Natural killer cell (primary cell): ENCODE data around the gene MYLK. TPM values are rescaled to one million over a fixed set of nuclear protein-coding genes. Genes with fewer than 3 reads are reported as not detected.
"Not testable (repeated sequence)": the region's sequence is repeated elsewhere in the genome, so short reads cannot be mapped to it uniquely, and the experiment has no call there.

Experiments used
- ATAC-seq, 3 donors: fragments of 150-1000 bp in 2 of 3; fragments of 200-7000 bp in 1 of 3; cut with Tn5 transposase; 1 replicate in 1 of 3; 2 replicates in 2 of 3; pipeline ENCODE4 v1.10.0; 2021; ENCODE audit warnings: mild to moderate bottlenecking in 2 of 3, moderate library complexity in 2 of 3
- DNase-seq, 2 donors: peaks; one replicate each; pipeline versions ENCODE4 v3.0.0 to v3.0.0-alpha.2; 2013 to 2021; ENCODE audit warnings: mixed read lengths in 1 of 2
- H3K27ac ChIP-seq: one replicate; pipeline ENCODE4 v1.5.1; 2013; ENCODE audit warnings: mild to moderate bottlenecking, low read length
- H3K27me3 ChIP-seq: one replicate; pipeline ENCODE4 v1.6.1; 2013; ENCODE audit warnings: low read length; ENCODE audit not compliant: control insufficient read depth, insufficient read depth
- H3K36me3 ChIP-seq: one replicate; pipeline ENCODE4 v1.6.1; 2013; ENCODE audit warnings: low read length; ENCODE audit not compliant: control insufficient read depth, insufficient read depth
- H3K4me1 ChIP-seq: one replicate; pipeline ENCODE4 v1.6.1; 2013; ENCODE audit warnings: low read length; ENCODE audit not compliant: control insufficient read depth, insufficient read depth
- H3K4me3 ChIP-seq: one replicate; pipeline ENCODE4 v1.5.1; 2013; ENCODE audit warnings: low read length
- H3K9me3 ChIP-seq: one replicate; pipeline ENCODE4 v1.6.1; 2013; ENCODE audit warnings: low read length; ENCODE audit not compliant: control insufficient read depth, insufficient read depth
- H3K27ac Mint-ChIP-seq, 2 donors: one replicate each; pipeline ENCODE4 v1.8.0; 2022; ENCODE audit warnings: mild to moderate bottlenecking in 2 of 2, mixed read lengths in 2 of 2, moderate library complexity in 1 of 2
- H3K27me3 Mint-ChIP-seq, 2 donors: one replicate each; pipeline ENCODE4 v1.8.0; 2022; ENCODE audit warnings: low read depth in 2 of 2, mixed read lengths in 2 of 2
- H3K36me3 Mint-ChIP-seq: one replicate; pipeline ENCODE4 v1.8.0; 2022; ENCODE audit warnings: mixed read lengths
- H3K4me1 Mint-ChIP-seq, 2 donors: one replicate each; pipeline ENCODE4 v1.8.0; 2022; ENCODE audit warnings: mixed read lengths in 2 of 2
- H3K4me3 Mint-ChIP-seq: one replicate; pipeline ENCODE4 v1.8.0; 2022; ENCODE audit warnings: mild to moderate bottlenecking, moderate library complexity, mixed read lengths
- H3K9me3 Mint-ChIP-seq, 2 donors: one replicate each; pipeline ENCODE4 v1.8.0; 2022; ENCODE audit warnings: mixed read lengths in 2 of 2
- WGBS: methylation state at CpG from one replicate; pipeline ENCODE4 v1.1.7; 2013; ENCODE audit warnings: missing lambda C conversion rate; ENCODE audit not compliant: insufficient coverage; 5-methylcytosine and 5-hydroxymethylcytosine counted together
- intact Hi-C: fragments of 100-400 bp; cut with micrococcal nuclease; formaldehyde crosslinking; loops from one replicate; pipeline ENCODE4 v1.14.2; 2022
- total RNA-seq, 4 donors: library from RNA; stranded (reverse); fragments of 120-200 nt in 1 of 4; gene quantifications; one replicate each; pipeline versions ENCODE4 v1.2.3 to v1.2.4, GENCODE V29; 2013 to 2022
- TF ChIP-seq, protein P1 (sequence below): fragments of 200-600 bp; IDR thresholded peaks from one replicate; pipeline ENCODE4 v1.8.0; 2022; ENCODE audit warnings: antibody characterized with exemption

Gene MYLK
- total RNA-seq, 3 donors from 2014 or later (not counting 1 experiment from before 2014, with no cell fraction given) = 0.39 to 5.4 (median 3.4) TPM

DNA sequence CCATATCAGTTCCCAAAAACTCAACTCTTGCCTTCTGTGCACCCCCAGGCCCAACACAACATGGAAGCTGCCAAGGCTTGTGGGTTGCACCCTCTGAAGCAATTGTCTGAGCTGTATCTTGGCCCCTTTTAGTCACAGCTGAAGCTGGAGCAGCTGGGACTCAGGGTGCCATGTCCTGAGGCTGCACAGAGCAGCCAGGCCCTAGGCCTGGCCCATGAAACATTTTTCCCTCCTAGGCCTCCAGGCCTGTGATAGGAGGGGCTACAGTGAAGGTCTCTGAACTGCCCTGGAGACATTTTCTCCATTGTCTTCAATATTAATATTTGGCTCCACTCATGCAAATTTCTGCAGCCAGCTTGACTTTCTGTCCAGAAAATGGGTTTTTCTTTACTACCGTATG lies 8.1 kb upstream of the MYLK start:
- no peak for DNase-seq
- Histone ChIP-seq H3K4me3 (no peak overlapping the region), H3K27ac (no peak overlapping the region), H3K27me3 (peaks cover 2% of the 10 kb centered on the region), H3K36me3 (no peaks in the 10 kb centered on the region), H3K4me1 (no peaks in the 10 kb centered on the region), H3K9me3 (peaks cover 7% of the 10 kb centered on the region)
- Mint-ChIP-seq H3K9me3 (peaks cover 0 to 3% of the 10 kb centered on the region in 2 donors), H3K27me3 (peaks cover 11 to 14% of the 10 kb centered on the region in 2 donors), H3K27ac (no peak overlapping the region), H3K36me3 (no peaks in the 10 kb centered on the region), H3K4me1 (no peaks in the 10 kb centered on the region), H3K4me3 (no peak overlapping the region)
- WGBS = 39% methylated on average over 1 of the region's 1 CpG
- TF ChIP-seq, protein P1, sequence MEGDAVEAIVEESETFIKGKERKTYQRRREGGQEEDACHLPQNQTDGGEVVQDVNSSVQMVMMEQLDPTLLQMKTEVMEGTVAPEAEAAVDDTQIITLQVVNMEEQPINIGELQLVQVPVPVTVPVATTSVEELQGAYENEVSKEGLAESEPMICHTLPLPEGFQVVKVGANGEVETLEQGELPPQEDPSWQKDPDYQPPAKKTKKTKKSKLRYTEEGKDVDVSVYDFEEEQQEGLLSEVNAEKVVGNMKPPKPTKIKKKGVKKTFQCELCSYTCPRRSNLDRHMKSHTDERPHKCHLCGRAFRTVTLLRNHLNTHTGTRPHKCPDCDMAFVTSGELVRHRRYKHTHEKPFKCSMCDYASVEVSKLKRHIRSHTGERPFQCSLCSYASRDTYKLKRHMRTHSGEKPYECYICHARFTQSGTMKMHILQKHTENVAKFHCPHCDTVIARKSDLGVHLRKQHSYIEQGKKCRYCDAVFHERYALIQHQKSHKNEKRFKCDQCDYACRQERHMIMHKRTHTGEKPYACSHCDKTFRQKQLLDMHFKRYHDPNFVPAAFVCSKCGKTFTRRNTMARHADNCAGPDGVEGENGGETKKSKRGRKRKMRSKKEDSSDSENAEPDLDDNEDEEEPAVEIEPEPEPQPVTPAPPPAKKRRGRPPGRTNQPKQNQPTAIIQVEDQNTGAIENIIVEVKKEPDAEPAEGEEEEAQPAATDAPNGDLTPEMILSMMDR = no peak
- ATAC-seq = no peak
- intact Hi-C loops = no loop called here

DNA sequence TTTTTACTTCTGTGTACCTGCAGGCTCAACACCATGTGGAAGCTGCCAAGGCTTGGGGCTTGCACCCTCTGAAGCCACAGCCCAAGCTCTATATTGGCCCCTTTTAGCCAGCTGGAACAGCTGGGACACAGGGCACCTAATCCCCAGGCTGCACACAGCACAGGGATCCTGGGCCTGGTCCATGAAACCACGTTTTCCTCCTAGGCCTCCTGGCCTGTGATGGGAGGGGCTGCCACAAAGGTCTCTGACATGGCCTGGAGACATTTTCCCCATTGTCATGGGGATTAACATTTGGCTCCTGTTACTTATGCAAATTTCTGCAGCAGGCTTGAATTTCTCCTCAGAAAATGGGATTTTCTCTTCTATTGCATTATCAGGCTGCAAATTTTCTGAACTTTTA lies 6.9 kb upstream of the MYLK start:
- H3K27ac Mint-ChIP-seq, H3K27ac ChIP-seq, H3K36me3 Mint-ChIP-seq, H3K4me3 Mint-ChIP-seq, DNase-seq, H3K4me1 ChIP-seq, H3K36me3 ChIP-seq, H3K9me3 ChIP-seq, H3K4me1 Mint-ChIP-seq, H3K4me3 ChIP-seq, H3K27me3 ChIP-seq, intact Hi-C loops, H3K9me3 Mint-ChIP-seq, ATAC-seq: not testable (repeated sequence)
- WGBS = 69% methylated on average over 1 of the region's 1 CpG
- H3K27me3 Mint-ChIP-seq = peaks cover 16 to 20% of the 10 kb centered on the region in 2 donors

DNA sequence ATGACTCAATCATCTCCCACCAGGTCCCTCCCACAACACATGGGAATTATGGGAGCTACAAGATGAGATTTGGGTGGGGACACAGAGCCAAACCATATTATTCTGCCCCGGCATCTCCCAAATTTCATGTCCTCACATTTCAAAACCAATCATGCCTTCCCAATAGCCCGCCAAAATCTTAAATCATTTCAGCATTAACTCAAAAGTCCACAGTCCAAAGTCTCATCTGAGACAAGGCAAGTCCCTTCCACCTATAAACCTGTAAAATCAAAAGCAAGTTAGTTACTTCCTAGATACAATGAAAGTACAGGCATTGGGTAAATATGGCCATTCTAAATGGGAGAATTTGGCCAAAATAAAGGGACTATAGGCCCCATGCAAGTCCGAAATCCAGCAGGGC lies 6.0 kb upstream of the MYLK start:
- H3K36me3 Mint-ChIP-seq, H3K4me3 ChIP-seq, H3K4me1 Mint-ChIP-seq, H3K27ac ChIP-seq, H3K4me3 Mint-ChIP-seq, intact Hi-C loops, H3K36me3 ChIP-seq, ATAC-seq, H3K27ac Mint-ChIP-seq, DNase-seq, H3K4me1 ChIP-seq, H3K9me3 ChIP-seq, H3K9me3 Mint-ChIP-seq, H3K27me3 ChIP-seq: not testable (repeated sequence)
- 100% methylated on average over 3 of the region's 3 CpGs for WGBS
- peaks cover 22 to 28% of the 10 kb centered on the region in 2 donors for H3K27me3 Mint-ChIP-seq

DNA sequence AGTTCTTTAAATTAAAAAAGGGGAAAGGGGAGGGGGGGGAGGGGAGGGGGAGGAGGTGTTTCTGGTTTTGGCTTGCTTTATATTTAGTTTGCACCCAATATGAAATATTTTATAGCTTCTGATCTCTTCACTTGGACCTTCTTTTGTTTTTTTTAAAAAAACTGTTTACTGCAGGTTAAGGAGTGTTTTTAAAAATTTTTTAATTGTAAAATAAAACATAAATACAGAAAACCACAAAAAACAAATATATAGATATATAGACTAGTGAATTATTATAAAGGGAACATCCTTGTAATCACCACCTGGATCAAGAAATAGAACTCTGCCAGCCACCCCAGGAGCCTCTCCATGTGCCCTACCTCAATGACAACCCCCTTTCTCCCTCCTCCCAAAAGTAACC lies 861 bp upstream of the MYLK start:
- peaks cover 8% of the 10 kb centered on the region for H3K27me3 ChIP-seq
- H3K36me3 ChIP-seq = no peaks in the 10 kb centered on the region
- H3K27ac ChIP-seq = no peak overlapping the region
- Mint-ChIP-seq H3K27ac (no peak overlapping the region), H3K27me3 (peaks cover 46% of the 10 kb centered on the region in 2 donors), H3K4me1 (peaks cover 0 to 7% of the 10 kb centered on the region in 2 donors), H3K4me3 (no peak overlapping the region), H3K36me3 (no peaks in the 10 kb centered on the region), H3K9me3 (no peaks in the 10 kb centered on the region)
- no peak for ATAC-seq
- peaks cover 11% of the 10 kb centered on the region for H3K4me1 ChIP-seq
- H3K9me3 ChIP-seq = no peaks in the 10 kb centered on the region
- no peak for DNase-seq
- H3K4me3 ChIP-seq = no peak overlapping the region
- TF ChIP-seq, protein P1 = no peak
- intact Hi-C loops = no loop called here
